ENCODE measurements around the gene IARS2.
"Not testable (repeated sequence)": the region's sequence is repeated elsewhere in the genome, so short reads cannot be mapped to it uniquely, and the experiment has no call there.

IARS2 gene

GRCh38 chr1:220094016-220094911 is at the start of gene IARS2:
TSS of gene IARS2 (plus strand) at chr1:220094132. CDS start at chr1:220094217, 85 bp downstream.
- DNase-seq: peak; percentile 93

GRCh38 chr1:220044678-220045355 is 49.1 kb upstream of the IARS2 start:
- no peak for DNase-seq

- DNase-seq: peak; percentile 36
Measured at GRCh38 chr1:220045356-220046051, 48.4 kb upstream of the IARS2 start.

- DNase-seq: peak; percentile 96
Measured at GRCh38 chr1:220046052-220046930, 47.6 kb upstream of the IARS2 start, which contains the start of gene EPRS1. TSS of gene EPRS1 (minus strand) at chr1:220046505. CDS start at chr1:220046388, 117 bp downstream.

- no peak for DNase-seq
Measured at GRCh38 chr1:220056374-220056773, 37.6 kb upstream of the IARS2 start.

GRCh38 chr1:220060876-220061275 is 33.1 kb upstream of the IARS2 start:
- DNase-seq: no peak

GRCh38 chr1:220062629-220063028 is 31.3 kb upstream of the IARS2 start:
- no peak for DNase-seq

GRCh38 chr1:220067269-220068204 is 26.4 kb upstream of the IARS2 start:
- no peak for DNase-seq

GRCh38 chr1:220076861-220077762 is 16.8 kb upstream of the IARS2 start:
- DNase-seq: no peak

GRCh38 chr1:220077887-220078286 is 16.0 kb upstream of the IARS2 start:
- no peak for DNase-seq

GRCh38 chr1:220084460-220084859 is 9.5 kb upstream of the IARS2 start:
- no peak for DNase-seq

GRCh38 chr1:220086261-220086686 is 7.7 kb upstream of the IARS2 start:
- DNase-seq: not testable (repeated sequence)

GRCh38 chr1:220089650-220090556 is 4.0 kb upstream of the IARS2 start, which contains the start of gene BPNT1:
TSS of gene BPNT1 (minus strand) at chr1:220089788. CDS start at chr1:220079846, 9,942 bp downstream.
- peak; percentile 98 for DNase-seq

- no peak for DNase-seq
Measured at GRCh38 chr1:220092694-220093093, 1.2 kb upstream of the IARS2 start.

- no peak for DNase-seq
Measured at GRCh38 chr1:220093361-220094015, 444 bp upstream of the IARS2 start.

- no peak for DNase-seq
Measured at GRCh38 chr1:220099826-220100225, 5.9 kb downstream of the IARS2 start.

- not testable (repeated sequence) for DNase-seq
Measured at GRCh38 chr1:220110473-220110872, 16.5 kb downstream of the IARS2 start.

- DNase-seq: not testable (repeated sequence)
Measured at GRCh38 chr1:220112600-220112999, 18.7 kb downstream of the IARS2 start.

Data from activated CD4-positive, alpha-beta T cell treated with anti-CD3 and anti-CD28 coated beads, Interleukin-2, Interleukin-6, amounts not matched to agents 100 ng/mL and 50 ng/mL, durations not matched to agents 16 hours and 8 hours (primary cell).